Peyer's patch (tissue), 4 donors: ENCODE data around the gene LYPD8.

Experiments used
- CTCF ChIP-seq, 6 experiments: fragments of 450-650 bp in 4 of 6; fragments of 200-600 bp in 2 of 6; sonication (generic) in 1 of 6; IDR thresholded peaks; one replicate each; pipeline ENCODE4 v1.5.1; 2017 to 2019; ENCODE audit warnings: antibody characterized with exemption in 6 of 6, mild to moderate bottlenecking in 3 of 6, moderate library complexity in 1 of 6
- POLR2A ChIP-seq, 2 donors: fragments of 450-650 bp; IDR thresholded peaks; one replicate each; pipeline ENCODE4 v1.5.1; 2017; ENCODE audit warnings: antibody characterized with exemption in 2 of 2, mild to moderate bottlenecking in 2 of 2, moderate library complexity in 2 of 2

GRCh38 chr1:248778906-248779305 is 23.3 kb upstream of the LYPD8 start:
- TF ChIP-seq CTCF (IDR thresholded peaks at IDR 0.05): no peak
- no peak for TF ChIP-seq POLR2A (IDR thresholded peaks at IDR 0.05)
